HG03521 (cell line): Measurements from ENCODE around the gene ELFN1.

Experiments
- ATAC-seq: cut with Tn5 transposase; IDR thresholded peaks from one replicate; pipeline ENCODE4 v1.9.1; 2021; ENCODE audit warnings: mild to moderate bottlenecking, moderate library complexity; ENCODE audit not compliant: unreplicated experiment

ELFN1 gene

DNA sequence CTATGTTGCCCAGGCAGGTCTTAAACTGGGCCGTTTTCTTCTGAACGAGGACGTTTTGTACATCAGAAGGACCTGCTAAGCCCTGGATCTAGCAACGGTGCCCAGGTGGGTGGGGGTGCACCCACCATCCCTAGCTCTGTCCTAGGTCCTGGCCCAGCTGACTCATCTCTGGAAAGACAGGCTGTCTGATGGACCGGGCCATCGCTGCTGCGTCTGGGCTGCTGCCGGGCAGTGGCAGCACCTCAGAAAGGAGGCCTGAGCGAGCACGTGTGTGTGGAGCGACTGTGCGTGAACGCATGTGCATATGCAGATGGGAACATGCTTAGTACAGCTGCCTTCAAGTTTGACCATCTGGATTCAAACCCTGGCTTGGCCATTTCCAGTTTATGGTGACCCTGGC, 7.3 kb upstream of the ELFN1 start:
- ATAC-seq = no peak

GRCh38 chr7:1663223-1663622, 6.9 kb upstream of the ELFN1 start:
- ATAC-seq = no peak

DNA sequence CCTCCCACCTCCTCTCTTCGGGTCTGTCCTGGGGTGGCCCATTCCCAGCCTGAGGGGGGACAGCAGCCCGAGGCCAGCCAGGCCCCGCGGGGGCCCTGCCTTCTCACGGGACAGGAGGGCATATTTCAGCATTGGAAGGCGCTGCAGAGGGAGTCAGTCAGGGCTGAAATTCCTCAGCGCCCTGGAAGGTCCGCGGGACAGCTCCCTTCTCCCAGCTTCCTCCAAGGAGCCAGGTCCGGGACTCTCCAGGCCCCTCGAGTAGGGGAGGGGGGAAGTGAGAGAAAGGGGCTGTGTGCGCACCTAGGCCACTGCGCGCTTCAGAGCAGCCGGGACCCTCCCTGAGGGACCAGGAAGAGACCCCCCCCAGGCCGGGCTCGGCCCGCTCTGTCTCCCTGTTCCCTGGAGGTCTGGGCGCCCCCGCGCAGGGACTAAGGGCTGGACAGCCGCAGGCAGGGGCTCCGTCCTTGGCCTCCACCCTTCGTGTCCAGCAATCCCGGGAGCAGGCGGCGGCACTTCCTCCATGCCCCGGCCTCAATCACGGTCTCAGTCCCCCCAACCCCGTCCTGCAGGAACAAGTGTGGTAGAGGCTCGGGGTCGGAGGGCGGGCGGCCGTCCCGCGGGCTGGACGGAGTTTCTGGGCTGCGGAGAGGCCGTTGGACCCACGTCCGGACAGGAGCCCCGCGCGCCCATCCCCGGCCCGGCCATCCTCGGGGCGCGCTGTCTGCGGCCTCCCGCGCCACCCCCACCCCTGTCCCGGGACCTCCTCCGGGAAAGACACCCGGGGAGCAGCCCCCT, 6.0 kb upstream of the ELFN1 start:
- no peak for ATAC-seq

DNA sequence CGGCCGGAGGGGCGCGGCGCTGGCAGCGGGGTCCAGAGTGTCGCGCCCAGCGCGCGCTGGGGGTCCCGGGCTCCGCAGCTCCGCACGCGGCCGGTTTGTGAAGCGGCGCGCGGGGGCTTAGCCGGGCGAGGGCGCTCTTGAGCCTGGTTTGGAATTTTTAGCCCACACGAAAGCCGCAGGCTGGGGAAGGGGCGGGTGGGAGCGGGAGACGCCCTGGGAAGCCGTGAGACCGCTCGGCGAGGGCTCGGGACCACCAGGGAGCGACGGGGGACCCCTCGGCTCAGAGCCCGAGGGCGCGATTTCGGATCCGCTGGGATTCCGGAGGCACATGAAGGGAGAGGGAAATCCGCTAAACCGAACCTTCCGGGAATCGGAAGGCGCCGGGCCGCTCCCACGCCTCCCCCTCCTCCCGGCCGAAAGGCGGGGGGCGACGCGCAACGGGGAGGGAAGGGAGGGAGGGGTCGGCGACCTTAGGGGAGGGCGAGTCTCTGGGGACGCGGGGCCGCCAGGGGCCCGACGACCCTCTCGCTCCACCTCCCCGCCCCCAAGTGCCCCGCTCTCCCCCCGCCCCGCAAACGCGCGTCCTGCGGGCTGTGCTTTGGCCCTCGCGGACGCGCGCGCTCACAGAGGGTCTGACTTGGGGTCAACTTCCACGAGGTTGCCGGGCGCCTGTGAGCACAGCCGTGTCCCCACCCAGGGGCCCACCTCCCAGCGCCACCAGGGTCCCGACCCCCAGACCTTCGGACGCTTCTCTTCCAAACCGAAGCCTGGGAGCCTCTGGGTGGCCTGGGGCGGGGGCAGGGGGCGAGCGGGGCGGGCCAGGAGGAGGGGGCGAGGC, 5.1 kb upstream of the ELFN1 start:
- ATAC-seq = no peak

DNA sequence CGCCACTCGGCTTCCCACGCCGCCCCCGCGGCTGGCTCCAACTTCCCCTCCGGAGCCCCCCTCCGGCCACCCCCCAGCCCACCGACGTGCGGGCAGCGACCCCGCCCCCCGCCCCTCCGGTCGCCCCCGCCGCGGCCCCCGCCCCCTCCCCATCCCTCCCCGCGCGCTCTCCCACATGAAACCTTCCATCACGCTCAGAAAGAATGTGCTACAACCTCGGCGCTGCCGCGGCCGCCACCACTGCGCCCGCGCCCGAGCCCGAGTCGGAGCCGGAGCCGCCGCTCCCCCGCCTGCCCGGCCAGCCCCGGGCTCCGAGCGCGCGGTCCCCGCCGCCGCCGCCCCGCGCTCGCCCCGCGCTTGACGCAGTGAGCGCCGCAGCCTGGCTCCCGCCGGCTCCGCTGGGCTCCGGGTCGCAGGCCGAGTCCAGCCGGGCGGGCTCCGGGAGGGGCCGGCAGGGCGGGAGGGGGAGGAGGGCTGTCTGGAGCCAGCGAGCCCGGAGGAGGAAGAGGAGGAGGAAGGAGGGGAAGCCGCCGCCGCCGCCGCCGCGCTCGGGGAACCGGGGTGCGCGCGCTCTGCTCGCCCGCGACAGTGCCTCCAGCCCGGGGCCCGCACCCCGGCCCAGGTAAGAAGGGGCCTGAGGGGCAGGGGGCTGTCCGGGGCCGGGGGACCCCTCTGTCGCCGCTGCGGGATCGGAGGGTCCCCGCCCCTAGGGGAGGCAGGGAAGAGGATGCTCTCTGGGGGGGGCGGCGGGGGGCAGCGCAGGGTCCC, 4.3 kb upstream of the ELFN1 start:
- no peak for ATAC-seq

DNA sequence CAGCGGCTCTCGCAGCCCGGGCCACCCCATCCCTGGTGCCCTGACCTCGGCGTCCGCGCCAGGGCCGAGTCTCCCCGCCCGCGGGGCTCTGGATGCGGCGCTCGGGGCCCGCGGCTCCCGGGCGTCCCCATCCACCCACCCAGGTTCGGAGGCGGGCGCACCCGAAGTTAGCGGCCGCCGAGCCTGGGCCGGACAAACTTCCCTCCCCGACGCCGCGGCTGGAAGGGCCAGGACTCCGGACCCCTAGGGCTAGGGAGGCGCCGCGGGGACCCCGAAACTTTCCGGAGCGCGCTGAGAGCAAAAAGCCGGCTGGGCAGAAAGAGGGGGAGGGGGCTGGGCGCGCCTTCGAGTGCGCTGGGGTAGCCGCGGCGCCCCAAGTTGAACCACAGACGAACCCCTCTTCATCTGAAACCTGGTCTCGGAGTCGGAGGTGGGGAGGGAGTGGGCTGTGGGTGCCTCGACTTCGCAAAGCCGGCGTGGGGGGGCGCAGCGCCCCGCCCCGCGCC, 3.7 kb upstream of the ELFN1 start:
- no peak for ATAC-seq

- ATAC-seq = no peak
These were observed 3.1 kb upstream of the ELFN1 start for GRCh38 chr7:1666823-1667565.

DNA sequence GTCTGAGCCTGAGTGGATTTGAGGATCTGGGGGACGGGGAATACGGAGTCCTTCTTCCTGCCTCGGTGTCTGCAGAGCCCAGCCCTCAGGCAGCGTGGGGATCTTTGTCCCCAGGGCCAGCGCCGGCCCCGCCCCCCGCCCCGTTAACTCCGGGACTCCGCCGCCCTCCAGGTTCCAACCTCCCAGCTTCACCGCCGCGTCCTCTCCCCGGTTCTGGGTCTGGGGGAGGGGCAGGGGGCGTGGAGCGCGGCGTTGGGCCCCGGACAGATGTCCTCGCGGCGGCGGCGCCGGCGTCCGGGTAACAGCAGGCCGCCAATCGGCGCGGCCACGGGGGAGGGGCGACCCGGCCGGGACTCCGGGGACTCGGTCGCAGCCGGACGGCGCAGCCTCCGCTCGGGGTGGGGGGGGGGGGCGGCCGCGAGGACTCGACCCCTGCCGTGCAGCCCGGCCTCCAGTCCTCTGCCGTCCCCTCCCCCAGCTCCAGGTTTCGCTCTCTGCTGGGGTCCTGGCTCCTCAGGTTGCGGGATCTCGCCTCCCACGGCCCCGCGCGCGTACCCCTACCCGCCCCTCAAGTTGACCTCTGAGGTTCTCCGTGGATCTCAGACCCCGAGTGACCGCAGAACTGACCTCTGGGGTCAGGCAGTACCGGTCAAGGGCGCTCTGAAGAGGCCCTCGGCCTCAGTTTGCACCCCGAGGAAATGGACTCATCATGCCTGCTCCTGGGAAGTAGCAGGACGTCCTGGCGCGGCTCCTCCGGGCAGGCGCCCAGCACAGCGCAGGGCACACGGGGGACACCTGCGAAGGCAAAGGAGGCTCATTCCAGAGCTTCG, 2.3 kb upstream of the ELFN1 start:
- ATAC-seq = no peak

GRCh38 chr7:1668396-1669063, 1.5 kb upstream of the ELFN1 start:
- ATAC-seq = no peak

- ATAC-seq = no peak
These were observed 769 bp upstream of the ELFN1 start for GRCh38 chr7:1669064-1669951.

- no peak for ATAC-seq
These were observed 967 bp downstream of the ELFN1 start for GRCh38 chr7:1670894-1671593.

DNA sequence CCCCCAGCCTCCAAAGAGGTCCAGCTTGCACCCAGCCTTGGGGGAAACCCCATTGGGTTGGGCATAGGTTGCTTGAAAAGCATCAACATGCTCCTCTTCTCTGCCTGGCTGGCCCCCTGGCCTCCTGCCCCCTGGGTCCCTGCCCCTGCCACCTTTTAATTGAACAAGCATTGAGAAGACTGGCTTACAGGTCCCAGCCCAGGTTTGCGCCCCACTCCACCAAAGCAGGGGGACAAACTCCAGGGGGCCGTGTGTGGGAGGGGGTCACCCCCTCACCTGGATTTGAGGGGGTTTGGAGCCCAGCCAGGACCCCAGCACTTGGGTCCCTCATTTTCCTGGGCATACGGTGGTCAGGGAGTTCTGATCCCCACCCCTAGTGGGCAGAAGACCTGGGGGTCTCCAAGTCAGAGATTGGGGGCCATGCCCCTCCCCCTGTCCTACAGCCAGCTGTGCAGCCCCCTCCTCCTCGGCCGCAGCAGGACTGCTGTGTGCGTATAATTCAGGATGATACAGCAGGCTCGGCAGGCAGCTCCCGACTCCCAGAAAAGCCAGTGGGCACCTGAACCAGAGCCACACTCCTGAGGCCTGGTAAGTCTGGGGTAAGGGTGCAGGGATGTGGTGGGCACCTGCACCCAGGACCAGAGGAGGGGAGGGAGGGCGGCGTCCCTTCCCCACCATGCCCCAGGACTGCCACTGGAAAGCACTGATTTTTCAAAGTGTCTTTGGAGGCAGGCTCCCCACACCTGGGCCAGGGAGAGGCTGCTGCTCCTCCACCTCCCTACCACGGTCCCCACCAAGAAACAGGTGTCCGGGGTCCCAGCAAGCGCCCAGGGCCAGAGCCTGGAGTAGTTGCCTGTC, 1.7 kb downstream of the ELFN1 start:
- ATAC-seq = no peak

- ATAC-seq = no peak
These were observed 2.9 kb downstream of the ELFN1 start for GRCh38 chr7:1672851-1673486.

- no peak for ATAC-seq
These were observed 3.6 kb downstream of the ELFN1 start for GRCh38 chr7:1673581-1674118.

- ATAC-seq = no peak
These were observed 4.3 kb downstream of the ELFN1 start for GRCh38 chr7:1674161-1675035.
